Measurements from ENCODE around the gene PPP2R3B.

- TF ChIP-seq POLR2AphosphoS5 (IDR thresholded peaks at IDR 0.05; ENCODE audit: low read depth, low read length) (no peak), TAF1 (IDR thresholded peaks at IDR 0.05; ENCODE audit: borderline replicate concordance, insufficient read depth, low read length) (no peak), SIN3A (IDR thresholded peaks at IDR 0.05; ENCODE audit: borderline replicate concordance, insufficient read depth, low read length) (no peak)
Measured at GRCh38 chrX:375181-376036, 11.3 kb downstream of the PPP2R3B start.
